HCT116 (cell line): ENCODE data around the gene CYB561D1. TPM values are rescaled to one million over a fixed set of nuclear protein-coding genes. Genes with fewer than 3 reads are reported as not detected.
"Not testable (repeated sequence)": the region's sequence is repeated elsewhere in the genome, so short reads cannot be mapped to it uniquely, and the experiment has no call there.

Experiments
- ATAC-seq: fragments of 200-7000 bp; cut with Tn5 transposase; 2 replicates; pipeline ENCODE4 v1.9.1; 2020; ENCODE audit warnings: mild to moderate bottlenecking, moderate library complexity
- BruUV-seq: library from RNA; stranded (reverse); fragments of 400-500 nt; replicated peaks from 2 replicates; lab custom pipeline; 2021; lab: Mats Ljungman, UMichigan
- CTCF ChIA-PET: fragments of 300-600 bp; sonication (Branson Sonifier 250); formaldehyde crosslinking; loops from one replicate; lab custom pipeline; 2021; ENCODE audit warnings: antibody characterized with exemption; lab: Charles Lee
- POLR2A ChIA-PET: fragments of 300-600, 350-600 bp; sonication (Branson Sonifier 250); formaldehyde crosslinking; loops from one replicate; lab custom pipeline; 2021; ENCODE audit warnings: antibody characterized with exemption; lab: Charles Lee
- RAD21 ChIA-PET, 2 experiments: fragments of 300-600 bp; sonication (Branson Sonifier 250); formaldehyde crosslinking; loops; one replicate each; lab custom pipeline; 2023; ENCODE audit warnings: low total read pairs in 2 of 2; ENCODE audit not compliant: uncharacterized antibody in 2 of 2, unreplicated experiment in 2 of 2, low non-redundant PET in 1 of 2; lab: Charles Lee
- DNase-seq: peaks from one replicate; pipeline ENCODE4 v3.0.0-alpha.2; 2010; ENCODE audit warnings: low read depth, low spot score
- H2AFZ ChIP-seq: fragments of 200-600 bp; shearing (Covaris generic), sonication (generic); 2 replicates; pipeline ENCODE4 v1.6.1; 2017; ENCODE audit warnings: low read depth, mixed run types, mixed read lengths, antibody characterized with exemption, low read length; ENCODE audit not compliant: poor library complexity, severe bottlenecking
- H3K27ac ChIP-seq: 2 replicates; pipeline ENCODE4 v1.5.1; 2012; ENCODE audit warnings: low read depth, low read length
- H3K27me3 ChIP-seq: fragments of 200-600 bp; sonication (generic); 2 replicates; pipeline ENCODE4 v1.6.1; 2016; ENCODE audit warnings: mixed run types, low read length, mixed read lengths; ENCODE audit not compliant: insufficient read depth
- H3K36me3 ChIP-seq, 2 experiments: fragments of 200-500 bp in 1 of 2; fragments of 200-600 bp in 1 of 2; sonication (Bioruptor generic) in 1 of 2; sonication (generic) in 1 of 2; 2 replicates each; pipeline versions ENCODE4 v1.5.1 to v1.6.1; 2014 to 2016; ENCODE audit warnings: low read length in 2 of 2, inconsistent platforms in 1 of 2, mixed read lengths in 1 of 2, mixed run types in 1 of 2; ENCODE audit not compliant: insufficient read depth in 2 of 2, control insufficient read depth in 1 of 2
- H3K4me1 ChIP-seq, 2 experiments: fragments of 200-600 bp in 1 of 2; sonication (generic) in 1 of 2; 2 replicates each; pipeline versions ENCODE4 v1.5.1 to v1.6.1; 2012 to 2017; ENCODE audit warnings: low read length in 2 of 2, inconsistent platforms in 1 of 2, mild to moderate bottlenecking in 1 of 2, mixed read lengths in 1 of 2, mixed run types in 1 of 2, moderate library complexity in 1 of 2; ENCODE audit not compliant: insufficient read depth in 2 of 2, control insufficient read depth in 1 of 2
- H3K4me2 ChIP-seq: fragments of 200-600 bp; sonication (generic); 2 replicates; pipeline ENCODE4 v1.6.1; 2017; ENCODE audit warnings: mixed run types, low read length, mixed read lengths
- H3K4me3 ChIP-seq, 2 experiments: fragments of 200-600 bp in 1 of 2; sonication (generic) in 1 of 2; replicated peaks in 1 of 2; 2 replicates each; pipeline ENCODE4 v1.5.1; 2011 to 2016; ENCODE audit warnings: low read length in 2 of 2, control low read depth in 1 of 2, low read depth in 1 of 2, mild to moderate bottlenecking in 1 of 2, mixed read lengths in 1 of 2, mixed run types in 1 of 2
- H3K79me2 ChIP-seq: fragments of 200-600 bp; sonication (generic); 2 replicates; pipeline ENCODE4 v1.6.1; 2017; ENCODE audit warnings: mild to moderate bottlenecking, mixed run types, low read length, moderate library complexity, mixed read lengths; ENCODE audit not compliant: insufficient read depth
- H3K9ac ChIP-seq: fragments of 200-600 bp; sonication (generic); 2 replicates; pipeline ENCODE4 v1.6.1; 2016; ENCODE audit warnings: low read length, mixed read lengths
- H3K9me2 ChIP-seq: fragments of 200-600 bp; sonication (generic), shearing (Covaris generic); 2 replicates; pipeline ENCODE4 v1.6.1; 2017; ENCODE audit warnings: mixed run types, mild to moderate bottlenecking, moderate library complexity; ENCODE audit not compliant: insufficient read depth
- H3K9me3 ChIP-seq, 2 experiments: fragments of 200-500 bp in 1 of 2; fragments of 200-600 bp in 1 of 2; sonication (Bioruptor generic) in 1 of 2; sonication (generic) in 1 of 2; 2 replicates each; pipeline ENCODE4 v1.6.1; 2014 to 2017; ENCODE audit warnings: low read length in 2 of 2, mixed read lengths in 2 of 2, inconsistent platforms in 1 of 2, low read depth in 1 of 2, mild to moderate bottlenecking in 1 of 2, mixed run types in 1 of 2, moderate library complexity in 1 of 2; ENCODE audit not compliant: control insufficient read depth in 1 of 2, insufficient read depth in 1 of 2
- H4K20me1 ChIP-seq: fragments of 200-600 bp; sonication (generic), shearing (Covaris generic); 2 replicates; pipeline ENCODE4 v1.6.1; 2017; ENCODE audit warnings: mixed run types, mild to moderate bottlenecking, moderate library complexity; ENCODE audit not compliant: insufficient read depth
- CEBPB ChIP-seq: IDR thresholded peaks from 2 replicates; pipeline ENCODE4 v1.6.1; 2012; ENCODE audit warnings: low read depth
- EZH2phosphoT487 ChIP-seq: fragments of 200-600 bp; IDR thresholded peaks from 2 replicates; pipeline ENCODE4 v1.6.1; 2018; ENCODE audit warnings: antibody characterized with exemption, borderline replicate concordance
- FOSL1 ChIP-seq: IDR thresholded peaks from 2 replicates; pipeline ENCODE4 v1.6.1; 2012; ENCODE audit warnings: low read depth
- POLR2A ChIP-seq: IDR thresholded peaks from 2 replicates; pipeline ENCODE4 v1.7.0; 2011; ENCODE audit warnings: borderline replicate concordance; ENCODE audit not compliant: insufficient read depth, insufficient read length; ENCODE audit errors: extremely low read depth
- SRF ChIP-seq: IDR thresholded peaks from 2 replicates; pipeline ENCODE4 v1.6.1; 2012; ENCODE audit warnings: low read depth
- intact Hi-C: fragments of 100-400 bp; cut with micrococcal nuclease; formaldehyde crosslinking; loops from 2 replicates; pipeline ENCODE4 v1.10.0; 2022
- total RNA-seq: library from RNA; stranded (reverse); gene quantifications from one replicate; pipeline ENCODE4 v1.2.1, GENCODE V29; 2021; ENCODE audit not compliant: unreplicated experiment
- TF ChIP-seq, protein P1 (sequence below): IDR thresholded peaks from 2 replicates; pipeline ENCODE4 v1.6.1; 2011; ENCODE audit warnings: mild to moderate bottlenecking, low read length, moderate library complexity; ENCODE audit not compliant: insufficient replicate concordance; ENCODE audit errors: extremely low read depth

CYB561D1 gene
- total RNA-seq, 1 experiment from 2014 or later, result 5.9 TPM

DNA sequence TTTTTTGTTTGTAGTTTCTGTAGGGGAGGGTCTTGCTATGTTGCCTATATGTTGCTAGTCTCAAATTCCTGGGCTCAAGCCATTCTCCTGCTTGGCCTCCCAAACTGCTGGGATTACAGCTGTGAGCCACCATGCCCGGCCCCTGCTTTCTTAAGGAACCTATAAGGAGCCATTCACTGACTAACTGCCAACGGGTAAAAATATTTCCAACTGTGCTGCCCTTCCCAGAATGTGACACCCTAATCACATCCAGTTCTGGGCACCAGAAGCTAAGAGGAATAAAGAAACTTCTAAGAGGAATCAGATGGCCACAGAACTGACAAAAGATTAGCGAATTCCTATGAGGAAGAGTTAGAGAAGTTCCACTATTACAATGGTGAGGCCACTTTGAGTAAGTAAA, 21.1 kb upstream of the CYB561D1 start:
- H3K4me2 ChIP-seq, result no peak overlapping the region
- intact Hi-C loops, result no loop called here
- peaks cover 2 to 9% of the 10 kb centered on the region in 2 experiments; a peak in 3 of 4 replicates for H3K4me1 ChIP-seq
- BruUV-seq, result no TSS peak
- ATAC-seq, result no peak
- no peaks in the 10 kb centered on the region for H3K79me2 ChIP-seq
- TF ChIP-seq SRF (no peak), EZH2phosphoT487 (no peak), POLR2A (no peak), FOSL1 (no peak), CEBPB (no peak)
- TF ChIP-seq, protein P1, sequence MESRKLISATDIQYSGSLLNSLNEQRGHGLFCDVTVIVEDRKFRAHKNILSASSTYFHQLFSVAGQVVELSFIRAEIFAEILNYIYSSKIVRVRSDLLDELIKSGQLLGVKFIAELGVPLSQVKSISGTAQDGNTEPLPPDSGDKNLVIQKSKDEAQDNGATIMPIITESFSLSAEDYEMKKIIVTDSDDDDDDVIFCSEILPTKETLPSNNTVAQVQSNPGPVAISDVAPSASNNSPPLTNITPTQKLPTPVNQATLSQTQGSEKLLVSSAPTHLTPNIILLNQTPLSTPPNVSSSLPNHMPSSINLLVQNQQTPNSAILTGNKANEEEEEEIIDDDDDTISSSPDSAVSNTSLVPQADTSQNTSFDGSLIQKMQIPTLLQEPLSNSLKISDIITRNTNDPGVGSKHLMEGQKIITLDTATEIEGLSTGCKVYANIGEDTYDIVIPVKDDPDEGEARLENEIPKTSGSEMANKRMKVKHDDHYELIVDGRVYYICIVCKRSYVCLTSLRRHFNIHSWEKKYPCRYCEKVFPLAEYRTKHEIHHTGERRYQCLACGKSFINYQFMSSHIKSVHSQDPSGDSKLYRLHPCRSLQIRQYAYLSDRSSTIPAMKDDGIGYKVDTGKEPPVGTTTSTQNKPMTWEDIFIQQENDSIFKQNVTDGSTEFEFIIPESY, result no peak
- no peaks in the 10 kb centered on the region for H3K9me3 ChIP-seq
- H3K9me2 ChIP-seq, result no peaks in the 10 kb centered on the region
- no peak overlapping the region for H2AFZ ChIP-seq
- H3K27ac ChIP-seq, result no peak overlapping the region
- ChIA-PET RAD21 (no interaction called here), POLR2A (no interaction called here), CTCF (no interaction called here)
- H3K9ac ChIP-seq, result no peak overlapping the region
- peaks cover 34% of the 10 kb centered on the region for H3K27me3 ChIP-seq
- no peaks in the 10 kb centered on the region for H4K20me1 ChIP-seq
- no peak for DNase-seq
- H3K4me3 ChIP-seq, result no peak overlapping the region
- no peaks in the 10 kb centered on the region for H3K36me3 ChIP-seq

DNA sequence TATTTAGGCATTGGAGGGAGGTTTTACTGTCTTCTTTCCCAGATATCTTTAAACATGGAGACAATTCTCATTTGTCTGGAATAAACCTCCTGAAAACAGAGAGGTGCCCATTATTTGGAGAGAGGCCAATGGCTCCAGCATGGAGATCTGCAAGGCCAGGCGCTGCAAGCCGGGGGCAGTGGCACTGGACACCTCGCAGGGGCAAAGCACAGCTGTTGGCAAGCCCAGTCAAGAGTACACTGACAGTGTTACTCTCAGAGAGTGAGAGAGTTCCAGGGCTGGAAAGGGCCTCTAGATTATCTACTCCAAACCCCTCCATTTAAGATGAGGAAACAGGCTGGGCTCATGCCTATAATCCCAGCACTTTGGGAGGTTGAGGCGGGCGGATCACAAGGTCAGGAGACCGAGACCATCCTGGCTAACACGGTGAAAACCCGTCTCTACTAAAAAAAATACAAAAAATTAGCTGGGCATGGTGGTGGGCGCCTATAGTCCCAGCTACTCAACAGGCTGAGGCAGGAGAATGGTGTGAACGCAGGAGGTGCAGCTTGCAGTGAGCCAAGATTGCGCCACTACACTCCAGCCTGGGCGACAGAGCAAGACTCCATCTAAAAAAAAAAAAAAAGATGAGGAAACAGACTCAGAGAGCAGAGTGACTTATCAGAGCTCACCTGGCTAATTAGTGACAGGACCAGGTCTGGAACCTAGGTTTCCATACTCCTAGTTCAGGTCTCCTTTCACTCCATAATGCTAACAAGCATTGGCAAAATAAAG, 20.4 kb upstream of the CYB561D1 start:
- intact Hi-C loops, H3K4me3 ChIP-seq, BruUV-seq, ATAC-seq, H3K79me2 ChIP-seq, H3K27ac ChIP-seq, H2AFZ ChIP-seq, H4K20me1 ChIP-seq, DNase-seq, H3K9me3 ChIP-seq, H3K9ac ChIP-seq, POLR2A ChIA-PET, H3K4me2 ChIP-seq, H3K36me3 ChIP-seq, H3K9me2 ChIP-seq: not testable (repeated sequence)
- Histone ChIP-seq H3K4me1 (peaks cover 3 to 11% of the 10 kb centered on the region in 2 experiments; a peak in 3 of 4 replicates), H3K27me3 (peaks cover 34% of the 10 kb centered on the region)
- CTCF ChIA-PET, result interaction anchor here (0.8 kb wide), 1 partner anchor 17 kb away, joined by 4 read pairs; no protein-coding TSS in a partner anchor
- RAD21 ChIA-PET, result interaction anchor here in 1 of 2 experiments (0.7 kb wide), 1 partner anchor 10 kb away, joined by 4 read pairs; no protein-coding TSS in a partner anchor
